Thyroid gland (tissue), 4 donors: ENCODE data around the gene SLC17A1. TPM values are rescaled to one million over a fixed set of nuclear protein-coding genes. Genes with fewer than 3 reads are reported as not detected.

Source experiments
- DNase-seq, 2 donors: peaks; one replicate each; pipeline ENCODE4 v3.0.0-alpha.2; 2019
- H3K27ac ChIP-seq, 3 donors: fragments of 200-600 bp; sonication (generic); 1 replicate in 2 of 3; 2 replicates in 1 of 3; pipeline ENCODE4 v1.5.1; 2016 to 2019; ENCODE audit warnings: mild to moderate bottlenecking in 1 of 3, moderate library complexity in 1 of 3
- H3K27me3 ChIP-seq: fragments of 200-600 bp; sonication (generic); one replicate; pipeline ENCODE4 v1.5.1; 2019
- H3K36me3 ChIP-seq, 2 donors: fragments of 200-600 bp; sonication (generic); one replicate each; pipeline ENCODE4 v1.5.1; 2016 to 2019
- H3K4me1 ChIP-seq, 2 donors: fragments of 200-600 bp; sonication (generic); one replicate each; pipeline ENCODE4 v1.5.1; 2017 to 2019
- H3K4me3 ChIP-seq, 3 donors: fragments of 200-600 bp; sonication (generic); replicated peaks in 1 of 3; 1 replicate in 2 of 3; 2 replicates in 1 of 3; pipeline ENCODE4 v1.5.1; 2016; ENCODE audit warnings: mild to moderate bottlenecking in 1 of 3
- H3K9me3 ChIP-seq: fragments of 200-600 bp; sonication (generic); one replicate; pipeline ENCODE4 v1.5.1; 2017
- CTCF ChIP-seq, 6 experiments: fragments of 200-600 bp in 3 of 6; fragments of 450-650 bp in 3 of 6; sonication (generic) in 3 of 6; IDR thresholded peaks; one replicate each; pipeline ENCODE4 v1.5.1; 2016 to 2019; ENCODE audit warnings: antibody characterized with exemption in 6 of 6, mild to moderate bottlenecking in 2 of 6, inconsistent platforms in 1 of 6, moderate library complexity in 1 of 6
- POLR2A ChIP-seq, 2 donors: fragments of 450-650 bp; IDR thresholded peaks; one replicate each; pipeline ENCODE4 v1.6.1; 2017; ENCODE audit warnings: antibody characterized with exemption in 2 of 2, mild to moderate bottlenecking in 2 of 2, moderate library complexity in 1 of 2
- intact Hi-C: fragments of 100-400 bp; cut with DNase I; formaldehyde crosslinking; loops from one replicate; pipeline ENCODE4 v1.15.1; 2023
- total RNA-seq, 4 donors: library from RNA; depleted of rRNA; stranded (reverse); fragments of >200 nt; gene quantifications; one replicate each; pipeline ENCODE4 v1.2.3, GENCODE V29; 2016

Gene SLC17A1
- total RNA-seq, 4 donors from 2014 or later: not detected

GRCh38 chr6:25735261-25735660 lies 96.6 kb downstream of the SLC17A1 start:
- H3K27me3 ChIP-seq: no peaks in the 10 kb centered on the region
- H3K27ac ChIP-seq: no peak overlapping the region
- H3K4me1 ChIP-seq: no peaks in the 10 kb centered on the region
- H3K9me3 ChIP-seq: no peaks in the 10 kb centered on the region
- H3K36me3 ChIP-seq: no peaks in the 10 kb centered on the region
- H3K4me3 ChIP-seq: no peak overlapping the region
- intact Hi-C loops: no loop called here
- TF ChIP-seq POLR2A (IDR thresholded peaks at IDR 0.05) (no peak), CTCF (IDR thresholded peaks at IDR 0.05) (no peak)
- DNase-seq: no peak

Other genes with a start within 250 kb of the SLC17A1 start
- gene SCGN, start 179.8 kb downstream of the SLC17A1 start, total RNA-seq: 1 to 10 TPM in 2 of 4 donors, not detected in 2; 1.2 to 6.2 TPM
- not detected for gene SLC17A4, start 77.3 kb downstream of the SLC17A1 start, total RNA-seq
- gene SLC17A3, start 42.2 kb upstream of the SLC17A1 start, total RNA-seq: not detected
- not detected for gene SLC17A2, start 98.6 kb upstream of the SLC17A1 start, total RNA-seq
- 10 to 100 TPM; 11.5 to 14.0 (median 12.4) TPM for gene TRIM38, start 130.8 kb upstream of the SLC17A1 start, total RNA-seq